K562 (cell line): ENCODE measurements around the gene FASTK. TPM values are rescaled to one million over a fixed set of nuclear protein-coding genes. Genes with fewer than 3 reads are reported as not detected.

Experiments used
- BRF1 ChIP-seq: IDR thresholded peaks from 3 replicates; pipeline ENCODE4 v1.6.1; 2011; ENCODE audit warnings: borderline replicate concordance, mild to moderate bottlenecking; ENCODE audit not compliant: insufficient read length; ENCODE audit errors: extremely low read depth
- CC2D1A ChIP-seq: fragments of 450-650 bp; IDR thresholded peaks from 2 replicates; pipeline ENCODE4 v1.6.1; 2017; ENCODE audit warnings: mild to moderate bottlenecking
- CHAMP1 ChIP-seq: fragments of 450-650 bp; IDR thresholded peaks from 2 replicates; pipeline ENCODE4 v1.6.1; 2016; ENCODE audit warnings: mild to moderate bottlenecking
- DACH1 ChIP-seq: fragments of 450-650 bp; IDR thresholded peaks from 2 replicates; pipeline ENCODE4 v1.6.1; 2018; ENCODE audit not compliant: partially characterized antibody
- DDX20 ChIP-seq: fragments of 450-650 bp; IDR thresholded peaks from 2 replicates; pipeline ENCODE4 v1.6.1; 2016; ENCODE audit warnings: missing genetic modification characterization, low read depth, mild to moderate bottlenecking, missing compliant biosample characterization, moderate library complexity
- ESRRA ChIP-seq: fragments of 450-650 bp; IDR thresholded peaks from 2 replicates; pipeline ENCODE4 v1.6.1; 2014; ENCODE audit warnings: low read depth, mild to moderate bottlenecking, moderate library complexity, borderline replicate concordance
- NRF1 ChIP-seq, 2 experiments: fragments of 450-650 bp; IDR thresholded peaks in 1 of 2; conservative IDR thresholded peaks in 1 of 2; 2 replicates each; pipeline ENCODE4 v1.6.1; 2014; ENCODE audit warnings: mild to moderate bottlenecking in 2 of 2
- NUFIP1 ChIP-seq: fragments of 450-650 bp; IDR thresholded peaks from 2 replicates; pipeline ENCODE4 v1.6.1; 2018; ENCODE audit not compliant: partially characterized antibody
- PHTF2 ChIP-seq: fragments of 250-450 bp; sonication (Bioruptor Pico); IDR thresholded peaks from 2 replicates; pipeline ENCODE4 v1.5.0; 2021; ENCODE audit warnings: mild to moderate bottlenecking
- RBM14 ChIP-seq: fragments of 200-400 bp; formaldehyde crosslinking; IDR thresholded peaks from 2 replicates; pipeline ENCODE4 v1.6.1; 2018; ENCODE audit warnings: low read depth, mild to moderate bottlenecking, low read length, moderate library complexity, borderline replicate concordance; ENCODE audit not compliant: insufficient read depth
- RBM17 ChIP-seq: fragments of 200-400 bp; formaldehyde crosslinking; IDR thresholded peaks from 2 replicates; pipeline ENCODE4 v1.6.1; 2017; ENCODE audit warnings: low read depth, mild to moderate bottlenecking, low read length, borderline replicate concordance
- SIX5 ChIP-seq, 2 experiments: IDR thresholded peaks; 2 replicates each; pipeline ENCODE4 v1.6.1; 2011; ENCODE audit warnings: low read length in 2 of 2, borderline replicate concordance in 1 of 2, low read depth in 1 of 2, mild to moderate bottlenecking in 1 of 2, moderate library complexity in 1 of 2; ENCODE audit not compliant: insufficient read depth in 1 of 2
- SMAD4 ChIP-seq: fragments of 250-450 bp; sonication (Bioruptor Pico); conservative IDR thresholded peaks from 2 replicates; pipeline ENCODE4 v1.8.0; 2021; ENCODE audit warnings: inconsistent platforms, mild to moderate bottlenecking, moderate library complexity
- SMC3 ChIP-seq: conservative IDR thresholded peaks from 2 replicates; pipeline ENCODE4 v1.6.1; 2011; ENCODE audit warnings: low read depth, low read length, improper control_type of control experiment; ENCODE audit not compliant: insufficient read depth
- ZNF431 ChIP-seq: sonication (generic); formaldehyde crosslinking; IDR thresholded peaks from 2 replicates; pipeline ENCODE4 v1.8.0; 2022; ENCODE audit warnings: mild to moderate bottlenecking, missing genetic modification reagents
- ZNF436 ChIP-seq: fragments of 250-450, 450-650 bp; sonication (Bioruptor Pico); formaldehyde crosslinking; IDR thresholded peaks from 2 replicates; pipeline ENCODE4 v1.7.0; 2020; ENCODE audit warnings: mild to moderate bottlenecking
- ZNF57 ChIP-seq: fragments of 450-650 bp; formaldehyde crosslinking; IDR thresholded peaks from 2 replicates; pipeline ENCODE4 v1.4.0; 2020; ENCODE audit warnings: mild to moderate bottlenecking, moderate library complexity
- polyA plus RNA-seq, 8 experiments: library from polyadenylated mRNA; depleted of rRNA in 4 of 8; stranded (reverse) in 5 of 8; unstranded in 3 of 8; fragments of >200 nt; fragmentation: Nextera tagmentation in 2 of 8; fragmentation: Illumina TruSeq in 1 of 8; extraction: Ambion mirVana in 2 of 8; extraction: Trizol in 1 of 8; gene quantifications; 2 replicates each; pipeline versions ENCODE4 v1.2.1 to v1.2.3, GENCODE V29; 2011 to 2014; ENCODE audit warnings: inconsistent platforms in 1 of 8, missing spikeins in 1 of 8
- total RNA-seq, 7 experiments: library from RNA; depleted of rRNA in 6 of 7; stranded (reverse); fragments of >200 nt in 6 of 7; fragmentation: Illumina TruSeq in 2 of 7; extraction: Trizol in 2 of 7; gene quantifications; 2 replicates each; pipeline versions ENCODE4 v1.2.1 to v1.2.3, GENCODE V29; 2011 to 2021; ENCODE audit warnings: low replicate concordance in 1 of 7
- TF ChIP-seq, protein P1 (sequence below): sonication (generic); formaldehyde crosslinking; IDR thresholded peaks from 2 replicates; pipeline ENCODE4 v1.8.0; 2023; ENCODE audit warnings: mild to moderate bottlenecking, missing genetic modification reagents
- TF ChIP-seq, protein P2 (sequence below): fragments of 450-650 bp; formaldehyde crosslinking; IDR thresholded peaks from 2 replicates; pipeline ENCODE4 v1.4.0; 2020; ENCODE audit warnings: mild to moderate bottlenecking, moderate library complexity
- TF ChIP-seq, protein P3 (sequence below): IDR thresholded peaks from 2 replicates; pipeline ENCODE4 v1.6.1; 2011; ENCODE audit warnings: borderline replicate concordance, low read depth, mild to moderate bottlenecking, moderate library complexity, low read length; ENCODE audit not compliant: insufficient read depth, poor library complexity, severe bottlenecking

Gene FASTK
- total and polyA plus RNA-seq, 9 of the 15 experiments (the other 6 are each of a cell fraction or from before 2014, with no cell fraction given), result 0.51 to 150 (median 48.2) TPM

- TF ChIP-seq SMC3 (no peak), CC2D1A (no peak), ZNF436 (CRISPR knock-in tag) (no peak), SMAD4 (CRISPR knock-in tag) (peak; percentile 85), DACH1 (no peak), ESRRA (peak; percentile 74; the same call in 1 of the 2 replicates), PHTF2 (CRISPR knock-in tag) (no peak), RBM17 (no peak), BRF1 (no peak), ZNF57 (CRISPR knock-in tag) (no peak), NRF1 (conservative IDR thresholded peaks at IDR 0.05 in 1 of 2, IDR thresholded peaks at IDR 0.05 in 1 of 2) (peak; percentile 71 to 72), SIX5 (IDR thresholded peaks at IDR 0.05; ENCODE audit: borderline replicate concordance in 1 of 2, insufficient read depth in 1 of 2, low read depth in 1 of 2, low read length in 2 of 2) (no peak), NUFIP1 (no peak), DDX20 (tag) (no peak), ZNF431 (CRISPR knock-in tag) (no peak; the same call in 1 of the 2 replicates), RBM14 (no peak; the same call in 1 of the 2 replicates), CHAMP1 (no peak)
- TF ChIP-seq, protein P1, sequence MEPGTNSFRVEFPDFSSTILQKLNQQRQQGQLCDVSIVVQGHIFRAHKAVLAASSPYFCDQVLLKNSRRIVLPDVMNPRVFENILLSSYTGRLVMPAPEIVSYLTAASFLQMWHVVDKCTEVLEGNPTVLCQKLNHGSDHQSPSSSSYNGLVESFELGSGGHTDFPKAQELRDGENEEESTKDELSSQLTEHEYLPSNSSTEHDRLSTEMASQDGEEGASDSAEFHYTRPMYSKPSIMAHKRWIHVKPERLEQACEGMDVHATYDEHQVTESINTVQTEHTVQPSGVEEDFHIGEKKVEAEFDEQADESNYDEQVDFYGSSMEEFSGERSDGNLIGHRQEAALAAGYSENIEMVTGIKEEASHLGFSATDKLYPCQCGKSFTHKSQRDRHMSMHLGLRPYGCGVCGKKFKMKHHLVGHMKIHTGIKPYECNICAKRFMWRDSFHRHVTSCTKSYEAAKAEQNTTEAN (CRISPR knock-in tag), result no peak
- TF ChIP-seq, protein P2, sequence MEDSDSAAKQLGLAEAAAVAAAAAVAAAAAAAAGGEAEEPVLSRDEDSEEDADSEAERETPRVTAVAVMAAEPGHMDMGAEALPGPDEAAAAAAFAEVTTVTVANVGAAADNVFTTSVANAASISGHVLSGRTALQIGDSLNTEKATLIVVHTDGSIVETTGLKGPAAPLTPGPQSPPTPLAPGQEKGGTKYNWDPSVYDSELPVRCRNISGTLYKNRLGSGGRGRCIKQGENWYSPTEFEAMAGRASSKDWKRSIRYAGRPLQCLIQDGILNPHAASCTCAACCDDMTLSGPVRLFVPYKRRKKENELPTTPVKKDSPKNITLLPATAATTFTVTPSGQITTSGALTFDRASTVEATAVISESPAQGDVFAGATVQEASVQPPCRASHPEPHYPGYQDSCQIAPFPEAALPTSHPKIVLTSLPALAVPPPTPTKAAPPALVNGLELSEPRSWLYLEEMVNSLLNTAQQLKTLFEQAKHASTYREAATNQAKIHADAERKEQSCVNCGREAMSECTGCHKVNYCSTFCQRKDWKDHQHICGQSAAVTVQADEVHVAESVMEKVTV, result no peak
- TF ChIP-seq, protein P3, sequence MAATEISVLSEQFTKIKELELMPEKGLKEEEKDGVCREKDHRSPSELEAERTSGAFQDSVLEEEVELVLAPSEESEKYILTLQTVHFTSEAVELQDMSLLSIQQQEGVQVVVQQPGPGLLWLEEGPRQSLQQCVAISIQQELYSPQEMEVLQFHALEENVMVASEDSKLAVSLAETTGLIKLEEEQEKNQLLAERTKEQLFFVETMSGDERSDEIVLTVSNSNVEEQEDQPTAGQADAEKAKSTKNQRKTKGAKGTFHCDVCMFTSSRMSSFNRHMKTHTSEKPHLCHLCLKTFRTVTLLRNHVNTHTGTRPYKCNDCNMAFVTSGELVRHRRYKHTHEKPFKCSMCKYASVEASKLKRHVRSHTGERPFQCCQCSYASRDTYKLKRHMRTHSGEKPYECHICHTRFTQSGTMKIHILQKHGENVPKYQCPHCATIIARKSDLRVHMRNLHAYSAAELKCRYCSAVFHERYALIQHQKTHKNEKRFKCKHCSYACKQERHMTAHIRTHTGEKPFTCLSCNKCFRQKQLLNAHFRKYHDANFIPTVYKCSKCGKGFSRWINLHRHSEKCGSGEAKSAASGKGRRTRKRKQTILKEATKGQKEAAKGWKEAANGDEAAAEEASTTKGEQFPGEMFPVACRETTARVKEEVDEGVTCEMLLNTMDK, result peak; percentile 96
Measured at GRCh38 chr7:151087245-151088018, 6.8 kb upstream of the FASTK start (continued).
